Osteocyte (in vitro differentiated cells): ENCODE measurements around the gene KASH5. TPM values are rescaled to one million over a fixed set of nuclear protein-coding genes. Genes with fewer than 3 reads are reported as not detected.
A peak's percentile ranks its signal among the peaks of the same experiment; 100 is the strongest.

ENCODE experiments used
- DNase-seq: peaks from one replicate; pipeline ENCODE4 v3.0.0; 2021; ENCODE audit warnings: mixed read lengths; ENCODE audit not compliant: unreplicated experiment; ENCODE audit errors: extremely low spot score
- H3K27ac Mint-ChIP-seq: one replicate; pipeline ENCODE4 v1.8.0; 2021; ENCODE audit warnings: mild to moderate bottlenecking, mixed read lengths; ENCODE audit not compliant: unreplicated experiment
- H3K27me3 Mint-ChIP-seq: one replicate; pipeline ENCODE4 v1.8.0; 2021; ENCODE audit warnings: mixed read lengths; ENCODE audit not compliant: unreplicated experiment
- H3K36me3 Mint-ChIP-seq: one replicate; pipeline ENCODE4 v1.8.0; 2021; ENCODE audit warnings: mixed read lengths; ENCODE audit not compliant: unreplicated experiment
- H3K4me1 Mint-ChIP-seq: one replicate; pipeline ENCODE4 v1.8.0; 2021; ENCODE audit warnings: mixed read lengths; ENCODE audit not compliant: unreplicated experiment
- H3K4me3 Mint-ChIP-seq: one replicate; pipeline ENCODE4 v1.8.0; 2021; ENCODE audit warnings: mild to moderate bottlenecking, moderate library complexity, mixed read lengths; ENCODE audit not compliant: unreplicated experiment
- H3K9me3 Mint-ChIP-seq: one replicate; pipeline ENCODE4 v1.8.0; 2021; ENCODE audit warnings: mixed read lengths; ENCODE audit not compliant: unreplicated experiment
- total RNA-seq: library from RNA; stranded (reverse); gene quantifications from 2 replicates; pipeline ENCODE4 v1.2.1, GENCODE V29; 2021
- TF ChIP-seq, protein P1 (sequence below): fragments of 200-600 bp; sonication (generic); IDR thresholded peaks from 2 replicates; pipeline ENCODE4 v1.5.0; 2021; ENCODE audit warnings: antibody characterized with exemption, mild to moderate bottlenecking, moderate library complexity

The KASH5 gene
- total RNA-seq, 1 donor from 2014 or later: not detected

- Mint-ChIP-seq H3K4me3 (peak within 1 kb of the TSS; percentile 97), H3K27me3 (no peaks in the 10 kb centered on the region)
Observed at GRCh38 chr19:49453013-49453756, 65.1 kb downstream of the KASH5 start, which contains the start of gene ALDH16A1. Gene ALDH16A1, plus strand, starts transcription at chr19:49453225. Its CDS starts 107 bp downstream, at chr19:49453332.

DNA sequence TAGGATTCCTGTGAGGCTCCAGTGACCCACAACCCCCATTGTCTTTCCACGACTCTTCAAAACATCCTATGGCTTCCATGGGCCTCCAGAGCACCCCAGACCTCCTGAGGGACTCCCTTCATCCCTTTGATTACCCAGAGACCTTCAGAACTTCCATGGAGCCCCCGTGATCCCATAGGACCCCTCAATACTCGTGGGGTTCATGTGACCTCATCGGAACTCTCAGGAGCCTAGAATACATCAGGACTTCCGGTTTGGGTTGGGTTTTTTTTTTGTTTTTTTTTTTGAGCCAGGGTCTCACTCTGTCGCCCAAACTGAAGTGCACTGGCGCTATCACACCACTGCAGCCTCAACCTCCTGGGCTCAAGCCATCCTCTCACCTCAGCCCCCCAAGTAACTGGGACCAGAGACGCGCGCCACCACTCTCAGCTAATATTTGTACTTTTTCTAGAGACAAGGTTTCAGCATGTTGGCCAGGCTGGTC, 65.8 kb downstream of the KASH5 start:
- H3K36me3 Mint-ChIP-seq: peaks cover 5% of the 10 kb centered on the region
- H3K4me1 Mint-ChIP-seq: peaks cover 29% of the 10 kb centered on the region
- no peak for DNase-seq
- H3K4me3 Mint-ChIP-seq: peak overlapping the region; percentile 97
- TF ChIP-seq, protein P1, sequence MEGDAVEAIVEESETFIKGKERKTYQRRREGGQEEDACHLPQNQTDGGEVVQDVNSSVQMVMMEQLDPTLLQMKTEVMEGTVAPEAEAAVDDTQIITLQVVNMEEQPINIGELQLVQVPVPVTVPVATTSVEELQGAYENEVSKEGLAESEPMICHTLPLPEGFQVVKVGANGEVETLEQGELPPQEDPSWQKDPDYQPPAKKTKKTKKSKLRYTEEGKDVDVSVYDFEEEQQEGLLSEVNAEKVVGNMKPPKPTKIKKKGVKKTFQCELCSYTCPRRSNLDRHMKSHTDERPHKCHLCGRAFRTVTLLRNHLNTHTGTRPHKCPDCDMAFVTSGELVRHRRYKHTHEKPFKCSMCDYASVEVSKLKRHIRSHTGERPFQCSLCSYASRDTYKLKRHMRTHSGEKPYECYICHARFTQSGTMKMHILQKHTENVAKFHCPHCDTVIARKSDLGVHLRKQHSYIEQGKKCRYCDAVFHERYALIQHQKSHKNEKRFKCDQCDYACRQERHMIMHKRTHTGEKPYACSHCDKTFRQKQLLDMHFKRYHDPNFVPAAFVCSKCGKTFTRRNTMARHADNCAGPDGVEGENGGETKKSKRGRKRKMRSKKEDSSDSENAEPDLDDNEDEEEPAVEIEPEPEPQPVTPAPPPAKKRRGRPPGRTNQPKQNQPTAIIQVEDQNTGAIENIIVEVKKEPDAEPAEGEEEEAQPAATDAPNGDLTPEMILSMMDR: no peak
- no peaks in the 10 kb centered on the region for H3K9me3 Mint-ChIP-seq
- H3K27me3 Mint-ChIP-seq: no peaks in the 10 kb centered on the region
- peak overlapping the region; percentile 99 for H3K27ac Mint-ChIP-seq

More at GRCh38 chr19:49453013-49453756, 65.1 kb downstream of the KASH5 start, which contains the start of gene ALDH16A1:
- Mint-ChIP-seq H3K27ac (peak within 1 kb of the TSS; percentile 99), H3K9me3 (no peaks in the 10 kb centered on the region), H3K4me1 (peaks cover 30% of the 10 kb centered on the region), H3K36me3 (peaks cover 8% of the 10 kb centered on the region)
- TF ChIP-seq, protein P1: no peak
- peak; percentile 100 for DNase-seq

- Mint-ChIP-seq H3K36me3 (no peaks in the 10 kb centered on the region), H3K9me3 (no peaks in the 10 kb centered on the region), H3K4me1 (peaks cover 23% of the 10 kb centered on the region), H3K27ac (peak overlapping the region; percentile 24), H3K4me3 (no peak overlapping the region), H3K27me3 (no peaks in the 10 kb centered on the region)
- TF ChIP-seq, protein P1: no peak
- DNase-seq: no peak
Observed at GRCh38 chr19:49455773-49456172, 67.7 kb downstream of the KASH5 start.

GRCh38 chr19:49456326-49456725, 68.3 kb downstream of the KASH5 start:
- Mint-ChIP-seq H3K27me3 (no peaks in the 10 kb centered on the region), H3K36me3 (no peaks in the 10 kb centered on the region), H3K9me3 (no peaks in the 10 kb centered on the region), H3K27ac (peak overlapping the region; percentile 24), H3K4me1 (peaks cover 20% of the 10 kb centered on the region), H3K4me3 (no peak overlapping the region)
- TF ChIP-seq, protein P1: no peak
- DNase-seq: no peak

GRCh38 chr19:49458567-49458903, 70.5 kb downstream of the KASH5 start:
- no peak for DNase-seq
- Mint-ChIP-seq H3K4me3 (no peak overlapping the region), H3K9me3 (no peaks in the 10 kb centered on the region), H3K27me3 (no peaks in the 10 kb centered on the region), H3K36me3 (no peaks in the 10 kb centered on the region), H3K4me1 (peaks cover 6% of the 10 kb centered on the region), H3K27ac (no peak overlapping the region)
- TF ChIP-seq, protein P1: no peak
